ELR (cell line): Measurements from ENCODE around the gene CPA4.

Experiments used
- DNase-seq: peaks from one replicate; pipeline ENCODE4 v3.0.0-alpha.2; 2015; ENCODE audit warnings: low read depth

CPA4 gene

DNA sequence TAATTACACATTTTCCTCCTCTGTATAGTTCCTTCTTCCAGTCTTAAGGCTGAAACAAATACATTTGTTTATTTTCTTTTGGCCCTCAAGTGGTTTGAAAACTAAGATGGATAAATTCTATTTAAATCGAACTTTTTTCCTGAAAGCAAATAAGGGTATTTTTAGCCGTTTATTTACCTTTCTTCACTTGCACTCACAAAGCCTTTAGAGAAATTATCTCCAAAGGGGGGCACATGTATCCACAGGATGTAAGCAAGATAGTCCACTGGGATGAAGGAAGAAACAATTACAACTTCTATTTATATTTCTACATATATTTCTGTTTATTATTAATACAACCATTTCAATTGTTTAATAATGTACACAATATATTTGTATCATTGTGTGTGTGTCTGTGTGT is 10.2 kb downstream of the CPA4 start:
- no peak for DNase-seq

DNA sequence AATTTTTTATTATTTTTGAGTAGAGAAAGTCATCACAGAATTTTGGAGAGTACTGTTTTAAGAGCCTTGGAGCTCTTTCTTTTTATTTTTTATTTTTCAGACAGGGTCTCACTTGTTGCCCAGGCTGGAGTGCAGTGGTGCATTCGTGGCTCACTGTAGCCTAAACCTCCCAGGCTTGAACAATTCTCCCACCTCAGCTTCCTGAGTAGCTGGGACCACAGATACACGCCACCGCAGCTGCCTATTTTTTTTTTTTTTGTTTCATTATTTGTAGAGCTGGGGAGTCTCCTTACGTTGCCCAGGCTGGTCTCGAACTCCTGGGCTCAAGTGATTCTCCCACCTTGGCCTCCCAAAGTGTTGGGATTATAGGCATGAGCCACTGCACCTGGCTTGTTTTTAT is 10.6 kb downstream of the CPA4 start:
- no peak for DNase-seq

DNA sequence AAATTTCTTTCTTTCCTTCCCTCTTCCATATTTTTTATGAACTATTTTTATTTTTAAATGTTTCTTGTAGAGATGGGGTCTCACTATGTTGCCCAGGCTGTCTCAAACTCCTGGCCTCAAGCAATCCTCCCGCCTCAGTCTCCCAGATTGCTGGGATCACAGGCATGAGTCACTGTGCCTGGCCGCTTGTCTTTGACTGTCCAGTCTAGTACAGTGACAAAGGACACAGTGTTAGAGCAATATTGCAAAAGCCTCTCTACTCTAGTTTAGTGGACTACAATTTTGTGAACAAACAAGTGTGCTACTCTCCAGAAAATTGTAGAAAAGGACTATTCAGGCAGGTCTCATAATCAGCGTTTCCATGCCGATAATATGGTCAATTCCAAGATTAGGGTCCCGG is 11.0 kb downstream of the CPA4 start:
- no peak for DNase-seq

DNA sequence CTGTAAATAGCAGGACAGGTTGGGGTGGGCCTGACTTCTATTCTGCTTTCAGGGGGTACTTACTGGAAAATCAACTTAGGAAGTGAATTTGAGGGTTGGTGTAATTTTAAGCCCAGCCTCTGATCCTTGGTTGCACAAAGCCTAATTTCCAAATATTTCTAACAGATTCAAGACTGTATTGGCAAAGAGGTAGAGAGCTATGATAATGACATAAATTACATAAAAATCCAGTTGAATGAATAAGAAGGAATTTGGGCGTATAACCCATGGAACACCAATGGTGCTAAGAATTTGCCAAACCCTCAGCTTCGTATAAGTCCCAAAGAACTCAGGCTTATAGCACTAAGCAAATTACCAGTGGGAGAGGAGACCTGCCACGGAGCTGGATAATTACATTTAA is 11.9 kb downstream of the CPA4 start:
- DNase-seq, result no peak

DNA sequence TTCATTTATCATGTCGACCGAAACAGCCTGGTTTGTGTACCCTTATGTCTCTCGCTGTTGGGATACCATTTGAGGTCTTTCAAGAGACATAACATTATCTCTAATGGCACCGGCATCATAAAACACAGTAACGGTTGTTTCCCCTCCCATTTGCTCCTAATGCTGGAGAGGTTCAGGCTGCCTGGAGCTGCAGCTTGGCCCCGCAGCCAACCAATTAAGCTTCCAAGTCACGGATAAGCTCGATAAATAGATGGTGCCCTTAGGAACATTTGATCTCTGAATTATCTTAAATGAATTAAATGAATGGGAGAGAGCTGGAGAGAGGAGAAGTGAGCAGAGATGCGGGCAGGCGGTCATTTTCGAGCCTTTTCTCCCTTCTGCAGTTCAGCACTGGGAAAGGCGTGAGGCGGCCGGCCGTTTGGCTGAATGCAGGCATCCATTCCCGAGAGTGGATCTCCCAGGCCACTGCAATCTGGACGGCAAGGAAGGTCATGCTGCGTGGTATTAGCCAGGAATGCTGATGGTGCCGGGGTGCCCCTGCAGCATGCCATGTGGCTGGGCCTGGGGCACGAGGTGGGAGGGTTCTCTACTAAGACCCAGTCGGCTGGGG is 12.6 kb downstream of the CPA4 start:
- no peak for DNase-seq

DNA sequence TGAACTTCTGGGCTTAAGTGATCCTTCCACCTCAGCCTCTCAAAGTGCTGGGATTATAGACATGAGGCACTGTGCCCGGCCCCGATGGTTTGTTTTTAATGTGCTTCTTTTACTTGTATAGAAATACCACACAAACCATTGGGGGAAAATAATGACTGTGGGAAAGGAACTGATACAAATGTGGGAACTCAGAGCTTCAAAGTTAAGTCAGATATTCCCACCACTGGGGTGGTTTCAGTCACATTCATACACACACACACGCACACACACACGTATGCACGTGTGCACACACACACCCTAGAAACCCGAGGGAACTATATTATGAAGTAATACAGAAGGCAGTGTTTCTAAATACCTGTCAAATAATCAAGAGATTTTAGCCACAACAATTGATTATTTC is 17.0 kb downstream of the CPA4 start:
- DNase-seq, result no peak

DNA sequence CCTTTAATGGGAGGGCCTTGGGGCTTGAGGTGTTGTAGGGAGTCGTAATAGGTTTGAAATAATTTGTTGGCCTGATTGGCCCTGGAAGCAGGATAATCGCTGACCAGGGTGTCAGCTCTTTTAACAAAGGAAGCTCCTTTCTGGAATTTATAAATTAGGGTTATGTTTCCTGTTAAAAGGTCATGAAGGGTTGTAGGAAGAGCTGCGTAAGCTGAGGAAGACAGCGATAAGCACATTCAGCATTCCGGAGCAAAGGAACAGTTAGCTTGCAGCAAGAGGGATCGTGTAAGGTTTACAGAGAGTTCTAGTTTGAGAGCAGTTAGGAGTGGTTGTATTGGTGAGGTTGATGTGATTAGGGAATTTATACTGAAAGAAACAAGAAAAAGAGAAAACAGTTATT is 21.3 kb downstream of the CPA4 start:
- no peak for DNase-seq

DNA sequence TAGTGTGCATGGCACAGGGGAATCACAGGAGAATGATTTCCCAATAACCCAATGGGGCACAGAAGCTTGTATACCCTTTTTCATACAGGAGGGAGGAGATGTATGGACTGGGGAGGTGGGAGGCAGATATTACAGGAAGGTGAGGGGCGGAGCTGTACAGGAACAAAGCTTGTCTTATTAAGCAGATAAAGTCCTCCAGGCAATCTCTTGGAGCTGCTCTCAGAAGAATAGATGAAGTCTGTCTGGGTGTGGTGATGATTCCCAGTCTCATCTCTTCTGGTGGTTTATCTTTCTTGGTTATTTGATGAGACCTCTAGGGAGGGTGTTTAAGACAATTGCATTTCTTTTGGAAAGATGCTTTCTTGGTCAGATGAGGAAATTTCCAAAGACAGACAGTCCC is 26.6 kb downstream of the CPA4 start:
- no peak for DNase-seq

DNA sequence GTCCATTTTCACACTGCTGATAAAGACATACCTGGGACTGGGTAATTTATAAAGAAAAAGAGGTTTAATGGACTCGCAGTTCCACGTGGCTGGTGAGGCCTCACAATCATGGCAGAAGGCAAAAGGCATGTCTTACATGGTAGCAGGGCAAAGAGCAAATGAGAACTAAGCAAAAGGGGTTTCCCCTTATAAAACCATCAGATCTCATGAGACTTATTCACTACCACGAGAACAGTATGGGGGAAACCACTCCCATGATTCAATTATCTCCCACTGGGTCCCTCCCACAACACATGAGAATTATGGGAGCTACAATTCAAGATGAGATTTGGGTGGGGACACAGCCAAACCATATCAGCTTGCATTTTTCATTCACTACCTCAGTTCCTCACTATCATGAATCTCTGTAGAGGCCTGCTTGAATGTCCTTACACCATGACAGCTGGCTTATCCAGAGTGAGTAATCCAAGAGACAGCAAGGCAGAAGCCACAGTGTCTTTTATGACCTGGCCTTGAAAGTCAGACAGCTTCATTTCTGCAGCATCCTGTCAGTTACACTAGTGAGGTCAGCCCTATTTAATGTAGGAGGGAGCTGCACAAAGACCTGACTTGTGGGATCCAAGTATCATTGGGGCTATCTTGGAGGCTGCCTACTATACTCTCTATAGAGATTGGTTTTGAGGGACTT is 28.7 kb downstream of the CPA4 start:
- peak; percentile 36 for DNase-seq

DNA sequence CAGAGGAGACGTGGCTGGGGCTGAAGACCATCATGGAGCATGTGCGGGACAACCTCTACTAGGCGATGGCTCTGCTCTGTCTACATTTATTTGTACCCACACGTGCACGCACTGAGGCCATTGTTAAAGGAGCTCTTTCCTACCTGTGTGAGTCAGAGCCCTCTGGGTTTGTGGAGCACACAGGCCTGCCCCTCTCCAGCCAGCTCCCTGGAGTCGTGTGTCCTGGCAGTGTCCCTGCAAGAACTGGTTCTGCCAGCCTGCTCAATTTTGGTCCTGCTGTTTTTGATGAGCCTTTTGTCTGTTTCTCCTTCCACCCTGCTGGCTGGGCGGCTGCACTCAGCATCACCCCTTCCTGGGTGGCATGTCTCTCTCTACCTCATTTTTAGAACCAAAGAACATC is 29.7 kb downstream of the CPA4 start:
- no peak for DNase-seq

DNA sequence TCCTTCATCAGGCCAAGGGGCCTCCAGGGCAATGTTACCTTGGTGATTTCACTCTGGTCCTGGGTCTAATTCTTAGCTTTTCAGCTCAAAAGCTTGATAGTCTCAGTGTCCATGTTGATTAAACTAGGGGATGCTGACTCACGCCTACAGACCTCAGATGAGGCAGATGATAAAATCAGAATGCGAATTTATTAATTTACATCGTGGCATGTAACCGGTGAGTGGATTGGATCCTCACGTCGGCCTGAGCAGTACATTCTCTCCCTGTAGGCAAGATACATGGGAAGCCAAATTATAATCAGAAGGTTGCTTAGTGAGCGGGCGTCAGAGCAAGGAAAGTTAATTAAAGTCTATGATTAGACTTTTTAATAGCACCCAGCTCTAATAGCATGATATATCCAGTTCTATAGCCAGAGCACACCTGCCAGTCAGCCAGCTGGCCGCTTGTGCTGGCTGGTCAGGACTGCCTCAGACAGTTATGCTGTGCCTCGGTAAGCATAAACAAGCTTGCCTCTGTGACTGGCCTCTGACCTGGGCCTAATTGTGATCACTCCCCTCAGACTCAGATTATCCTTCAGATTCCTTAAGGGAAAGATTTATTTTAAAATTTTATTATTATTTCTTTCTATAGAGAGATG is 31.5 kb downstream of the CPA4 start:
- DNase-seq, result peak; percentile 12

DNA sequence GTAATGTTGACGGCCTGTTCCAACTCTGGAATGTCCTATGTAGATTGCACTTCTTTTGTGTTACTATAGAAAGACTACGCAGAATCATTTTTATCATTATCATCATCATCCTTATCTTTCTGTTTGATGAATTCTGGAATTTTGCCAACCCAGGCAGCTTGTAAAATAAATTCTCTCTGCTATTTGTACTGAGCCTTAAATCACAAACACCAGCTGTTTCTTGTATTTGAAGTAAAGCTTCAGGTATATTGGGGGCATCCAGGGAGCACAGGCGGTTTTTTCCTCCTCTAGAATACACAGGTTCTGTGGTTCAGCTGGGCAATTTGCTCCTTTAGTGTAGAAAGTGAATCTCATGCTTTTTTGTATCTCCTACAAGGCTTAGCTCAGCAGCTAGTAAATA is 36.7 kb downstream of the CPA4 start:
- DNase-seq, result no peak

DNA sequence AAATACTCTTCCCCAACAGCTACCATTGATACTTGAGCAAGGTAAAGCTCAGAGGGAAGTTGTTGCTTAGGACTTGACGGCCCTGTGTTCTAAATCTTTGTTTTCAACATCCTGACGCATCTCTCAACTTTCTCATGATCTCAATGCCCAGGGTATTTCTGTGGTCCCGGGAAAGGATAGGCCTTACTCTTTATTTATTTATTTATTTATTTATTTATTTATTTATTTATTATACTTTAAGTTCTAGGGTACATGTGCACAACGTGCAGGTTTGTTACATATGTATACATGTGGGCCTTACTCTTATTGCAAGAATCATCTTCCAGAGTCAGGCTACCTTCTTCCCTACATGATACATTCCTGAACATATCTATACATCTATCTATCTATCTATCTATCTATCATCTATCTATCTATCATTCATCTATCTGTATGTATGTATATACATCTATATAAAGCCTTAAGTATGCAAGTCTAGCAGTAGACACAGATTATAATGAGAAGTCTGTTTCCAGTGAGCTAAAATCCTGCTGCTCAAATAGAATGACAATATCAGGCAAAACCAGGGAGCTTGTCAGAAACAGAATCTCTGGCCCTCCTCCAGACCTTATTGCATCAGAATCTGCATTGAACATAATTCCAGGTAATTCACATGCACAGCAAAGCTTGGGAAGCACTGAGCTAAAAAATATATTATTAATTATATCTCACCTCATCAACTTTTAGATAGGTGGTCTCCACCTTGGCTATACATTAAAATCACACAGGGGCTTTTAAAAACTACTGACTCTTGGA is 39.5 kb downstream of the CPA4 start:
- DNase-seq, result no peak

DNA sequence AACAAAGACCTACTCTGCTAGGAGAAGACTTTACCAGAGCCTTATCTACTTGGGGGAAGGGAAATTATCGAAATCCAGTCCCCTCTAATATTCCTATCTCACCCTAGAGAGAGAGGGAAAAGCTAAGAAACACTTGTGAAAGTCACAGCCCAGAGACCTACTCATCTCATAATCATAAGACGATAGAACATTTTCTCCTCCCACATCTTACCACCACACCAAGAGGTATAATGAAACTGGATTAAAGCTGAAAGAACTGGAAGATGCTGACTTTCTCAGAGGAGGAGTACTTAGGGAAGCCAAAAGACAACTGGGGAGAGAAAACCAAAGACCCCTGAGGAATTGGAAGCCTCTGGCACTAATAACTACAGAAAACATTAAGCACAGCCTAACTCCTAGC is 40.9 kb downstream of the CPA4 start:
- no peak for DNase-seq

DNA sequence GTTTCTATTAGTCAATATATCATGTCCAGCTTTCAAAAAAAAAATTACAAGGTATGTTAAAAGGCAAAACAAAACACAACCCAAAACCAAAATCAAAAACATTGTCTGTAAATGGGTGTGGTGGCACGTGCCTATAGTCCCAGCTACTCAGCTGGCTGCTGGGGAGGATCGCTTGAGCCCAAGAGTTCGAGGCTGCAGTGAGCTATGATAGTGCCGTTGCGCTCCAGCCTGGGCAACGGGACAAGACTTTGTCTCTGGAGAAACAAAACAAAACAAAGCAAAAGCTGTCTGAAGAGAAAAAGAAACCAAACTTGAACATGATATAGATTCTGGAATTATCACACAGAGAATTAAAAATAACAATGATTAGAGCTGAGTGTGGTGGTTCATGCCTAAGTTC is 41.3 kb downstream of the CPA4 start:
- DNase-seq, result no peak

DNA sequence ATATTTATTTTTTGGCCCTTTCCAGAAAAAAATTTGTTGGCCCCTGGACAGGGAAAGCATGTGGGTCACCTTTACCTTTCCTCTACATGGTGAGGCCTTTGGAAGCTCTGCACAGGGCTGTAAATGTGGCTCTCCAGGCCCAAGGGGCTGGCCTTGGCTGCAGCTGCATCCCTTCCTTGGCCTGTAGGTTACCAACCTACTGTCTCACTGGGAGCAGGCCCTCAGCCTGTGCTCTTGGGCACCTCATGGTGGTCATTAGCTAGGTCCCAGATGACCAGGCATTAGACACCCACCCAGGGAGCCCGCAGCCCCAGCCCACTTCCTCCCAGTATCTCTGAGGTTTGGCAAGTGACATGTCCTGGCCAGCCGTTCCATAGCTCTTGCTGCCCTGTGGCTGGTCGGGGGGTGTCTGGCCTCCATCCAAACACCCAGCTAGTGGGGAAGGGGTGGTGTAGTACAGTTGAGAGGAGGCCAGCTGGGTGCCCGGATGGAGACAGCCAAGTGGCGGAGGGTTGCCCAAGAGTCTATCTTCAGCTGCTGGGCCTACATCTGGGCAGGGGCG is 44.5 kb downstream of the CPA4 start:
- DNase-seq, result no peak

DNA sequence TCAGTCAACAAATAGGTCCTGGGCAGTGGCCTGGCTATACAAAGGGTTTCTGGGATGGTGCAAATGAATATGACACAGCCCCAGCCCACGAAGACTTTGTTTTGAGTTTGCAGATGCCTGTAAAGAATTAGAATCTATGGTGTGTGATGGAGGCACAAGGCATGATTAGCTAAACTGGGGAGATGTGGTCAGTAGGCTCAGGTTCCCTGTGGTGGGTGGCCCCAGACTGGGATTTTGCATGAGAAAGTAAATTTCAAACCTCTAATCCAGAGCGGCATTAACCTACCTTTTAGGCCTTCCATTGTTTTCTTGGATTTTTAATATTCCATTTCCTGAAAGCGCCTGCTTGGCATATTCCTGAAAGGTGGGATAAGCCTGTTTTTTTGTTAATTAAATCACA is 45.3 kb downstream of the CPA4 start:
- DNase-seq, result no peak

DNA sequence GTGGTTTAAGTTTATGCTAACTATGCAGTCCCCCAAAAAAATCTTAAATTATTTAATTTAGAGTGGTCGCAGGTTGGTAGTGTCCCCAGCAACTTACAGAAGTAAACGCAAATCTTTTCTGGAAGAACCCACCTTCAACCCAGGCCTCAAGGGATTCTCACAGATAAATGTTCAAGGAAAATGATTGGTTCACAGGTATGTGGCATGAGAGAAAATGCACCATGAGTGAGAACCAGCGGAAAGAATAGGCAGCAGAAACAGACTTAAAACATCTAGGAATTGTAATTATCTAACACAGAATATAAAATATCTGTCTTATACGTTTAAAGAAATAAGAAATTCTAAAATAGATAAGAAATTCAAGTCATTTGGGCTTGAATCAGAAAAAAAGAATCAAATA is 48.9 kb downstream of the CPA4 start:
- no peak for DNase-seq

DNA sequence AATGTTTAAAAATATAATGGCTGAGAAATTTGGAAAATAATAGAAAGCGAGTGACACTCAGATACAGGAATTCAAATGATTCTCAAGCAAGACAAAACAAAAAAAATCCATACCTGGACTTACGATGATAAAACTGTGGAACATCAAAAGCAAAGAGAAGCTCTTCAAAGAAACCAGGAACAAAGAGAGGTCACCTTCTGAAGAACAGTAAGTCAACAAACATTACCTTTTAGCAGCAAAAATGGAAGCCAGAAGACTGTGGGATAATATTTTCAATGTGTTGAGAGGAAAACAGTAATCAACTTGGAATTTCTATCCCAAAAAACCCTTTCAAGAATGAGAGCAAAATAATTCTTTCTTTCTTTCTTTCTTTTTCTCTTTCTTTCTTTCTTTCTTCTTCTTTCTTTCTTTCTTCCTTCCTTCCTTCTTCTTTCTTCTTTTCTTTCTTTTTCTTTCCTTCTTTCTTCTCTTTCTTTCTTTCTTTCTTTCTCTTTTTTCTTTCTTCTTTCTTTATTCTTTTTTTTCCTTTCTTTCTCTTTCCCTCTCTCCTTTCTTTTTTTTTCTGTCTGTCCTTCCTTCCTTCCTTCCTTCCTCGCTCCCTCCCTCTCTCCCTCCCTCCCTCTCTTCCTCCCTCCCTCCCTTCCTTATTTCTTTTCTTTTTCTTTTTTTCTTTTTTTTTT is 49.9 kb downstream of the CPA4 start:
- no peak for DNase-seq

DNA sequence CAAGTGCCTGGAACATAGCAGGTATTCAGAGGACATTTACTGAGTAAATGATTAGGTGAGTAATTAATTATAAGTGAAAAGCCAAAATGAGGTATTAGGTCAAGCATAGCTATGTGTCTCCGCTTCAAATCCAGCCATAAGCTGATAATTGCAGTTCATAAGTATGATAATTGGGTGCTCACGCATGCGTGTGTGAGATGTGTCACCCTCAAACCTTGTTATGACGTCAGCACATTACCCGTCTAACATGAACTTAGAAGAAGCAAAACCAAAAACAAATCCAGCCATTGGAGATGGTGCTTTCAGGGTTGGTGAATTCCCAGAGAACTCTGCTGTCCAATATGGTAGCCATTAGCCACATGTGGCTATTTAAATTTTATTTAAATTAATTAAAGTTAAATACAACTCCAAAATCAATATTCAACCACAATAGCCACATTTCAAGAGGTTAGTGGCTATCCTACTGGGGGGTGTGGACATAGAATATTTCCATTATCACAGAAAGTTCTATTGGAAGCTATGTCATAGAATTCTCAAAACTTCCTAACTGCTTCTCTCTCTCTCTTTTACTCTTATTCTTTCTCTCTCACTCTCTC is 51.4 kb downstream of the CPA4 start, which contains the start of gene CPA5:
Gene CPA5, plus strand, starts transcription at position 546 of the 596 bp plus-strand sequence. CDS start 1,670 bp downstream, outside the sequence.
- no peak for DNase-seq

DNA sequence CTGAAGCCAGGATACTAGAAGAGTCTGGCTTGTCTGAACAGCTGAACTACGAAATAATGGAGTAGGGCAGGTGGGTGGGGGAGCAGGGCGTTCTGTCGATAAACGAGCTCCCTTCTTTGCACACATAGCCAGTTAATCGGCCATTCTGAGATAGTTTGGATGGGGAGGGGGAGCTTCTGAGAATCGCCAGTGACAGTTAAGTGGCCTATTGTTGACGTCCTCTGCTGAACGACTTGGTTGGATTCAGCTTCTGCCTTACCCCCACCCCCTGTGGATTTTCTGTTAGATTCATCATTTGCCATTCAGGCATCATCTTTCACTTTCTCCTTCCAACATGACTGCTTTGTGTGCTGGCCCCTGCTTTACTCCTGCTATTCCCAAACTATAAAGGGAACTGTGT is 52.2 kb downstream of the CPA4 start:
- no peak for DNase-seq

DNA sequence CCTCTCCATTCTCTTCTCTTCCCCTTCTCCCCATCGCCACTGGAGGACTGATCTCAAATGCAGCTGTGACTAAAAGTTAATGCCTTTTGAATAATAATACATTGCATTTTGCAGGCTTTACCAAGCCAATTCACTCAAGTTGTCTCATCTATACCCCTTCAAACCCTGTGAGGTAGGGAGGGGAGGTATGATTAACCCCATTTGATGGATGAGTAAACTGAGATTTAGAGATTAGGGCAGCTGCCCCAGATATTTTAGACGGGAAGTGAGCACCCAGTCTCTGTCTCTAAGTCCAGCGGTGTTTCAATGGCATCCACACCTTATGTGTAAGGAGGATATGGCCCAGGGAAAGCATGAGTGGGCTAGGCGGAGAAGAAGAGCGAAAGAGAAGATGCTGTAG is 52.8 kb downstream of the CPA4 start:
- DNase-seq, result no peak
